GM12875 (cell line): ENCODE data around the gene YEATS2.

Source experiments
- H3K4me3 ChIP-seq: one replicate; pipeline ENCODE4 v1.5.1; 2011; ENCODE audit warnings: low read depth, low read length, control low read depth
- CTCF ChIP-seq: IDR thresholded peaks from 2 replicates; pipeline ENCODE4 v1.5.1; 2011; ENCODE audit warnings: low read depth, mild to moderate bottlenecking, control low read depth, inconsistent platforms, low read length, moderate library complexity, borderline replicate concordance; ENCODE audit not compliant: insufficient read depth

The YEATS2 gene

GRCh38 chr3:183845608-183846288 lies 148.2 kb downstream of the YEATS2 start:
- no peak overlapping the region for H3K4me3 ChIP-seq
- TF ChIP-seq CTCF = no peak

- H3K4me3 ChIP-seq = no peak overlapping the region
- no peak for TF ChIP-seq CTCF
Observed at GRCh38 chr3:183854318-183855035, 156.9 kb downstream of the YEATS2 start.

GRCh38 chr3:183857863-183858262 lies 160.3 kb downstream of the YEATS2 start:
- no peak for TF ChIP-seq CTCF

More at GRCh38 chr3:183857863-183858262, 160.3 kb downstream of the YEATS2 start:
- no peak overlapping the region for H3K4me3 ChIP-seq
